Progenitor cell of endocrine pancreas (in vitro differentiated cells): Measurements from ENCODE around the gene HK2. TPM values are rescaled to one million over a fixed set of nuclear protein-coding genes. Genes with fewer than 3 reads are reported as not detected.
A peak's percentile ranks its signal among the peaks of the same experiment; 100 is the strongest.
"Not testable (repeated sequence)": the region's sequence is repeated elsewhere in the genome, so short reads cannot be mapped to it uniquely, and the experiment has no call there.

Experiments
- DNase-seq: peaks from one replicate; pipeline ENCODE4 v3.0.0; 2021; ENCODE audit warnings: low spot score; ENCODE audit not compliant: unreplicated experiment
- H3K27ac Mint-ChIP-seq: 2 replicates; pipeline ENCODE4 v1.8.0; 2021; ENCODE audit warnings: mild to moderate bottlenecking, moderate library complexity, mixed read lengths
- H3K27me3 Mint-ChIP-seq: 2 replicates; pipeline ENCODE4 v1.8.0; 2021; ENCODE audit warnings: mixed read lengths
- H3K36me3 Mint-ChIP-seq: 2 replicates; pipeline ENCODE4 v1.8.0; 2022; ENCODE audit warnings: mixed read lengths; ENCODE audit not compliant: insufficient read depth
- H3K4me1 Mint-ChIP-seq: 2 replicates; pipeline ENCODE4 v1.8.0; 2021; ENCODE audit warnings: low read depth, mixed read lengths
- H3K4me3 Mint-ChIP-seq: 2 replicates; pipeline ENCODE4 v1.8.0; 2021; ENCODE audit warnings: low read depth, mild to moderate bottlenecking, moderate library complexity, mixed read lengths
- H3K9me3 Mint-ChIP-seq: 2 replicates; pipeline ENCODE4 v1.8.0; 2021; ENCODE audit warnings: low read depth, mixed read lengths
- CTCF ChIP-seq: fragments of 200-600 bp; sonication (generic); IDR thresholded peaks from one replicate; pipeline ENCODE4 v1.5.0; 2021; ENCODE audit warnings: antibody characterized with exemption, mild to moderate bottlenecking; ENCODE audit not compliant: unreplicated experiment
- long read RNA-seq: library from polyadenylated mRNA; unstranded; transcript quantifications from one replicate; pipeline ENCODE4 v2.0.0, GENCODE V29; 2020
- total RNA-seq: library from RNA; stranded (reverse); gene quantifications from 2 replicates; pipeline ENCODE4 v1.2.1, GENCODE V29; 2021

The HK2 gene
- total RNA-seq = 18.2 and 20.0 TPM in 2 replicates
- long read RNA-seq, full-length matches to known transcripts = 3 of 21 reads
- long read RNA-seq, partial matches to known transcripts = 18 of 21 reads
- long read RNA-seq, other reads (novel, unspliced or antisense) = 0 of 21 reads

GRCh38 chr2:74833418-74834233 is at the start of gene HK2:
Gene HK2 (plus strand): TSS chr2:74834127. CDS start chr2:74834581, 454 bp downstream.
- TF ChIP-seq CTCF = no peak
- H3K4me1 Mint-ChIP-seq = peaks cover 13% of the 10 kb centered on the region
- peak; percentile 71 for DNase-seq

DNA sequence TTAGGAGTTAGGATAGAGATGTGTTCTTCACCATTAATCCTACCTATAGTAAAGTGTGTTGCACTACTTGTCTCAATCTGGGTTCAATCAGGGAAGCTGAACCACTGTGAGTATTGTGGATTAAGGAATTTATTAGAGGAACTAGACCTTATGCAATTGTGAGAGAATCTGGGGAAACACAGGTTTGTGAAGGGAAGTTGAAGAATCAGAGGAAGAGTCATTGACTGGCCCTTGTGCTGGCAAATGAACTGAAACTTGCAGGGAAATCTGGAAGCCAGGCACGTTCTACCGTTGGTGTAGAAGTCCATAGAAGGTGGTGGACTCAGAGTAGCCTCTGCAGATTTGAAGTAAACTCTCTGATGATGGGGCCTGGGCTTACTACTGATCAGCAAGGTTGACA is 44.7 kb upstream of the HK2 start:
- Mint-ChIP-seq H3K4me1 (no peaks in the 10 kb centered on the region), H3K4me3 (no peak overlapping the region), H3K36me3 (no peaks in the 10 kb centered on the region), H3K9me3 (peaks cover 20% of the 10 kb centered on the region), H3K27ac (no peak overlapping the region), H3K27me3 (no peaks in the 10 kb centered on the region)
- TF ChIP-seq CTCF = no peak
- no peak for DNase-seq

More at GRCh38 chr2:74833418-74834233, at the start of gene HK2:
- H3K4me3 Mint-ChIP-seq = peak within 1 kb of the TSS; percentile 86
- H3K27me3 Mint-ChIP-seq = peaks cover 19% of the 10 kb centered on the region
- H3K36me3 Mint-ChIP-seq = no peaks in the 10 kb centered on the region
- peak within 1 kb of the TSS; percentile 95 for H3K27ac Mint-ChIP-seq
- H3K9me3 Mint-ChIP-seq = no peaks in the 10 kb centered on the region

DNA sequence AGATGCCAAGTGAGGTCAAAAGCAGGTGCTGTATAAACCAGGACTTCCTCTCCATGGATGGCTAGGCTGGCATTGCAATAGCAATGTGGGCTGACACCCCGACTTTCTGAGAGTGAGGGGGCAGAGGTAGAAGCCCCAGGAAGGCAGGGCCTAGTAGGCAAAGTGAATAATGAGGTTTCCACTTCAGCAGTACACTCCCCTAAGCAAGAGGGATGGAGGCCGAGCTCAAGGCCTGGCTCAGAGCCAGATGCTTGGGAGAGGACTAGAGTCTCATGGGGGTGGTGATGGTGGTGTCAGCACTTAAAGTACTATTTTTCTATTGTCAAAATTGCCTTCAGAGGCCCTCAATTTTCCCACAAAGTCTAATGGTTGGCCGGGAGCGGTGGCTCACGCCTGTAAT is 41.6 kb upstream of the HK2 start:
- no peak for DNase-seq
- Mint-ChIP-seq H3K4me3 (no peak overlapping the region), H3K4me1 (no peaks in the 10 kb centered on the region), H3K27ac (no peak overlapping the region), H3K9me3 (peaks cover 11% of the 10 kb centered on the region), H3K36me3 (no peaks in the 10 kb centered on the region), H3K27me3 (no peaks in the 10 kb centered on the region)
- no peak for TF ChIP-seq CTCF

GRCh38 chr2:74794878-74795277 is 39.0 kb upstream of the HK2 start:
- not testable (repeated sequence) for H3K4me1 Mint-ChIP-seq, H3K36me3 Mint-ChIP-seq, H3K27ac Mint-ChIP-seq, DNase-seq, H3K27me3 Mint-ChIP-seq, H3K4me3 Mint-ChIP-seq, H3K9me3 Mint-ChIP-seq

DNA sequence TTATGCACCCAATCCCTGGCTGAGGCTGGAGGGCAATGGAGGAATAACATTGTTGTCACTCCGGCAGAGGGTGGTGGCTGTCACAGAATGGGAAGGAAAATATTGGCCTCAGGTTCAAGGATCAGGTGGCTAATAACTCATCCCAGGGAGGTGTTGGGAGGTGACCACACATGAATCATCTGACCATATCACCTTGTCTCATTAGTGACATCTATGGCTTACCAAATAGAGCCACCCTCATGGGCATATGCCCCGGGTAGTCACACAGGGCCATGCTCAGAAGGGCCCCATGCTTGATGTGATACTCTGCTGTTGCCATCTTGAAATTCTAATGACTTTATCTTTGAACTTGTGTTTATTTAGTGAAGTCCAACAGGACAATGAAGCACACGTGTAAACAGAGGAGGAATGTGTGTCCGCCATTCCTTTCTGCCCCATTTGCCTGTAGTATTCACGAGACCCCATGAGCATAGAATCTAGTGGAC is 27.5 kb upstream of the HK2 start:
- H3K36me3 Mint-ChIP-seq = no peaks in the 10 kb centered on the region
- no peak for DNase-seq
- H3K9me3 Mint-ChIP-seq = peaks cover 3% of the 10 kb centered on the region
- H3K4me3 Mint-ChIP-seq = no peak overlapping the region
- H3K27me3 Mint-ChIP-seq = peaks cover 8% of the 10 kb centered on the region
- TF ChIP-seq CTCF = no peak
- H3K4me1 Mint-ChIP-seq = no peaks in the 10 kb centered on the region
- no peak overlapping the region for H3K27ac Mint-ChIP-seq
